ENCODE results near the gene IDS.
"Not testable (repeated sequence)": the region's sequence is repeated elsewhere in the genome, so short reads cannot be mapped to it uniquely, and the experiment has no call there.

Gene IDS

GRCh38 chrX:149504915-149505651, at the start of gene IDS:
Gene IDS, minus strand, starts transcription at chrX:149505306. Its CDS starts 169 bp downstream, at chrX:149505137.
- peak; percentile 68 for DNase-seq (ENCODE audit: low read depth)

- DNase-seq (ENCODE audit: low read depth): not testable (repeated sequence)
Measured at GRCh38 chrX:149551939-149552248, 46.8 kb upstream of the IDS start.

GRCh38 chrX:149551245-149551938, 46.3 kb upstream of the IDS start:
- not testable (repeated sequence) for DNase-seq (ENCODE audit: low read depth)

GRCh38 chrX:149550454-149550853, 45.3 kb upstream of the IDS start:
- DNase-seq (ENCODE audit: low read depth): not testable (repeated sequence)

- not testable (repeated sequence) for DNase-seq (ENCODE audit: low read depth)
Measured at GRCh38 chrX:149549701-149550100, 44.6 kb upstream of the IDS start, which contains the start of gene HSFX3. Gene HSFX3, minus strand, starts transcription at chrX:149549924. Its CDS starts 72 bp downstream, at chrX:149549852.

GRCh38 chrX:149547782-149548181, 42.7 kb upstream of the IDS start:
- not testable (repeated sequence) for DNase-seq (ENCODE audit: low read depth)

GRCh38 chrX:149546962-149547361, 41.9 kb upstream of the IDS start:
- not testable (repeated sequence) for DNase-seq (ENCODE audit: low read depth)

GRCh38 chrX:149545545-149546543, 40.7 kb upstream of the IDS start:
- DNase-seq (ENCODE audit: low read depth): not testable (repeated sequence)

GRCh38 chrX:149541521-149542047, 36.5 kb upstream of the IDS start:
- no peak for DNase-seq (ENCODE audit: low read depth)

- peak; percentile 70 for DNase-seq (ENCODE audit: low read depth)
Measured at GRCh38 chrX:149540621-149541520, 35.8 kb upstream of the IDS start, which contains the start of gene EOLA1. Gene EOLA1, plus strand, starts transcription at chrX:149541012. Its CDS starts 4,619 bp downstream, at chrX:149545631.

- DNase-seq (ENCODE audit: low read depth): peak; percentile 86
Measured at GRCh38 chrX:149540131-149540620, 35.1 kb upstream of the IDS start.

GRCh38 chrX:149539283-149540130, 34.4 kb upstream of the IDS start:
- DNase-seq (ENCODE audit: low read depth): peak; percentile 71

GRCh38 chrX:149537474-149537873, 32.4 kb upstream of the IDS start:
- not testable (repeated sequence) for DNase-seq (ENCODE audit: low read depth)

GRCh38 chrX:149534926-149535602, 30.0 kb upstream of the IDS start:
- DNase-seq (ENCODE audit: low read depth): not testable (repeated sequence)

GRCh38 chrX:149533999-149534398, 28.9 kb upstream of the IDS start:
- not testable (repeated sequence) for DNase-seq (ENCODE audit: low read depth)

GRCh38 chrX:149532868-149533267, 27.8 kb upstream of the IDS start:
- not testable (repeated sequence) for DNase-seq (ENCODE audit: low read depth)

GRCh38 chrX:149531599-149531998, 26.5 kb upstream of the IDS start:
- DNase-seq (ENCODE audit: low read depth): no peak

GRCh38 chrX:149528381-149528780, 23.3 kb upstream of the IDS start:
- no peak for DNase-seq (ENCODE audit: low read depth)

- no peak for DNase-seq (ENCODE audit: low read depth)
Measured at GRCh38 chrX:149527705-149528104, 22.6 kb upstream of the IDS start.

All from stimulated activated CD8-positive, alpha-beta memory T cell treated with anti-CD3 and anti-CD28 coated beads, Interleukin-15, amount 100 ng/mL, for 1 hour (primary cell).